Caki2 (cell line): Measurements from ENCODE around the gene PKP1. TPM values are rescaled to one million over a fixed set of nuclear protein-coding genes. Genes with fewer than 3 reads are reported as not detected.
A peak's percentile ranks its signal among the peaks of the same experiment; 100 is the strongest.

ENCODE experiments used
- DNase-seq: peaks from one replicate; pipeline ENCODE4 v3.0.0-alpha.2; 2015; ENCODE audit warnings: low read depth
- in situ Hi-C: cut with HindIII; loops from 2 replicates; pipeline ENCODE4 v1.10.0; 2016; ENCODE audit warnings: low sequenced_read_pairs, low pct_unique_long_range_greater_than_20kb, mixed read lengths
- total RNA-seq: library from RNA; depleted of rRNA; stranded (reverse); fragments of >200 nt; shearing (Covaris generic); gene quantifications from 2 replicates; pipeline ENCODE4 v1.2.3, GENCODE V29; 2014; ENCODE audit warnings: low replicate concordance

PKP1 gene
- total RNA-seq, 1 experiment from 2014 or later: not detected

- in situ Hi-C loops: no loop called here
- DNase-seq: no peak
These were observed 51.2 kb downstream of the PKP1 start for GRCh38 chr1:201334325-201335173.

GRCh38 chr1:201335174-201335870, 52.0 kb downstream of the PKP1 start:
- DNase-seq: no peak
- in situ Hi-C loops: no loop called here

GRCh38 chr1:201335901-201336300, 52.6 kb downstream of the PKP1 start:
- in situ Hi-C loops: no loop called here
- DNase-seq: no peak

GRCh38 chr1:201336711-201337450, 53.6 kb downstream of the PKP1 start:
- in situ Hi-C loops: no loop called here
- no peak for DNase-seq

GRCh38 chr1:201341377-201341776, 58.1 kb downstream of the PKP1 start:
- DNase-seq: no peak
- in situ Hi-C loops: no loop called here

- DNase-seq: no peak
- in situ Hi-C loops: no loop called here
These were observed 61.1 kb downstream of the PKP1 start for GRCh38 chr1:201344206-201345080.

GRCh38 chr1:201345081-201345355, 61.7 kb downstream of the PKP1 start:
- in situ Hi-C loops: no loop called here
- no peak for DNase-seq

- in situ Hi-C loops: no loop called here
- DNase-seq: peak; percentile 41
These were observed 63.1 kb downstream of the PKP1 start for GRCh38 chr1:201346337-201346939.

GRCh38 chr1:201346987-201347386, 63.7 kb downstream of the PKP1 start:
- in situ Hi-C loops: no loop called here
- no peak for DNase-seq

GRCh38 chr1:201347498-201348210, 64.3 kb downstream of the PKP1 start:
- no peak for DNase-seq
- in situ Hi-C loops: no loop called here

GRCh38 chr1:201348211-201348566, 64.9 kb downstream of the PKP1 start:
- DNase-seq: peak; percentile 24
- in situ Hi-C loops: no loop called here

GRCh38 chr1:201349092-201349491, 65.8 kb downstream of the PKP1 start:
- DNase-seq: no peak
- in situ Hi-C loops: no loop called here

- in situ Hi-C loops: no loop called here
- DNase-seq: no peak
These were observed 67.0 kb downstream of the PKP1 start for GRCh38 chr1:201350361-201350725.

- no peak for DNase-seq
- in situ Hi-C loops: no loop called here
These were observed 67.6 kb downstream of the PKP1 start for GRCh38 chr1:201350884-201351283.

- DNase-seq: no peak
- in situ Hi-C loops: no loop called here
These were observed 68.3 kb downstream of the PKP1 start for GRCh38 chr1:201351617-201352016.

GRCh38 chr1:201353186-201353940, 70.1 kb downstream of the PKP1 start:
- in situ Hi-C loops: no loop called here

More at GRCh38 chr1:201353186-201353940, 70.1 kb downstream of the PKP1 start:
- no peak for DNase-seq
